PFSK-1 (cell line): ENCODE data around the gene KIAA1755.

Experiments used
- FOXP2 ChIP-seq: optimal IDR thresholded peaks from 2 replicates; pipeline ENCODE3; 2011; ENCODE audit warnings: borderline replicate concordance, control low read depth, inconsistent platforms; ENCODE audit not compliant: insufficient read depth; ENCODE audit errors: extremely low read length, extremely low read depth
- POLR2AphosphoS5 ChIP-seq: IDR thresholded peaks from 2 replicates; pipeline ENCODE4 v1.6.1; 2012; ENCODE audit warnings: low read depth, mild to moderate bottlenecking, control low read depth, low read length, moderate library complexity
- REST ChIP-seq, 2 experiments: IDR thresholded peaks; 2 replicates each; pipeline versions ENCODE4 v1.6.1 to v1.8.0; 2011 to 2012; ENCODE audit warnings: low read depth in 2 of 2, low read length in 2 of 2, control low read depth in 1 of 2, inconsistent platforms in 1 of 2, mild to moderate bottlenecking in 1 of 2, moderate library complexity in 1 of 2; ENCODE audit not compliant: insufficient read depth in 1 of 2
- SIN3A ChIP-seq: IDR thresholded peaks from 2 replicates; pipeline ENCODE4 v1.6.1; 2012; ENCODE audit warnings: mild to moderate bottlenecking, low read length, moderate library complexity, borderline replicate concordance; ENCODE audit not compliant: insufficient read depth
- TAF1 ChIP-seq: IDR thresholded peaks from 2 replicates; pipeline ENCODE4 v1.6.1; 2012; ENCODE audit warnings: low read length, control low read depth, borderline replicate concordance; ENCODE audit not compliant: insufficient read depth

- no peak for TF ChIP-seq SIN3A
- TF ChIP-seq POLR2AphosphoS5, result no peak
- no peak for TF ChIP-seq REST (IDR thresholded peaks at IDR 0.05; ENCODE audit: insufficient read depth in 1 of 2, low read depth in 2 of 2, low read length in 2 of 2)
- TF ChIP-seq TAF1, result no peak
- TF ChIP-seq FOXP2, result no peak
Measured at GRCh38 chr20:38218566-38218885, 42.0 kb downstream of the KIAA1755 start.
